Fibroblast of villous mesenchyme (primary cell): ENCODE measurements around the gene KRTAP5-5. TPM values are rescaled to one million over a fixed set of nuclear protein-coding genes. Genes with fewer than 3 reads are reported as not detected.

ENCODE experiments used
- DNase-seq: peaks from one replicate; pipeline ENCODE4 v3.0.0-alpha.2; 2010; ENCODE audit warnings: low read depth
- H3K4me3 ChIP-seq: 2 replicates; pipeline ENCODE4 v1.5.1; 2011; ENCODE audit warnings: low read depth, mild to moderate bottlenecking, low read length
- CTCF ChIP-seq: IDR thresholded peaks from 2 replicates; pipeline ENCODE4 v1.5.1; 2012; ENCODE audit warnings: low read depth, mild to moderate bottlenecking, low read length; ENCODE audit not compliant: insufficient read depth
- total RNA-seq: library from RNA; depleted of rRNA; stranded (reverse); fragments of >200 nt; gene quantifications from 2 replicates; pipeline ENCODE4 v1.2.3, GENCODE V29; 2012

The KRTAP5-5 gene
- total RNA-seq, 1 donor: not detected

DNA sequence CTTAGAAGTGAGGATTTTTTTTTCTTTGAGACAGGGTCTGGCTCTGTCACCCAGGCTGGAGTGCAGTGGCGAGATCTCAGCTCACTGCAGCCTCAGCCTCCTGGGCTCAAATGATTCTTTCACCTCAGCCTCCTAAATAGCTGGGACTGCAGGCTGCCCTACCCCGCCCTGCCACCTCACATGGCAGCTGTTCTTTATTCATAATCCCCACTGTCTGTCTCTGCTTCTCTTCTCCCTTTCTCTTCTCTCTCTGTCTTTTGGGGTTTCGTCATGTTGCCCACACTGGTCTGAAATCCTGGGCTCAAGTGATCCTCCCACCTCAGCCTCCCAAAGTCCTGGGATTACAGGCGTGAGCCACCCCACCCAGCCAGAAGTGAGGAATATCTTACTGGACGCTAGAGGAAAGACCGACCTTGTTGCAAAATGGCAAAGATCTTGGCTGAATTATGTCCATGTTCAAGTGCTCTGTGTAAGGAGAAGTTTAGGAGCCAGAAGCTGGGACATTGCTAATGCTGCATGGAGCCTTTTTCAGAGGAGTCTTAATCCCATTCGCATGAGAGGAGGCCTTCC is 21.9 kb downstream of the KRTAP5-5 start:
- DNase-seq: no peak
- H3K4me3 ChIP-seq: no peak overlapping the region
- no peak for TF ChIP-seq CTCF

DNA sequence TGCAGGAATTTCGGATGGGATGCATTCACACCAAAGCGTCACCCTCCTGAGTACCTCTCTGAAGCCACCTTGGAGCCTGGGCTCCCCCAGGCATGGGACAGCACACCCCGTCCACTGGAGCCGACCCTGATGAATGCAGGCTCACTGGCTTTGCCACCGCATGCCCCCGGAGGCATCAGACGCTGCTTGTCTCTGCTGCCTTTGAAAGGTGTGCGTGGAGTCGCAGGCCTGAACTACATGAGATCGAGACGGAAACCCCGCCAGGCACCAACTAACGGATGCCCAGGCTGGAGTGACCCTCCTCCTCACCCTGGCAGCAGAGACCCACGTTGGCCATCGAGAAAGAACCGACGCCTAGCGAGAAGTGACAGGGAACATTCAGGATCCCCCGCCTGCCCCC is 22.5 kb downstream of the KRTAP5-5 start:
- H3K4me3 ChIP-seq: no peak overlapping the region
- DNase-seq: no peak
- TF ChIP-seq CTCF: no peak

- H3K4me3 ChIP-seq: no peak overlapping the region
- no peak for DNase-seq
- TF ChIP-seq CTCF: no peak
Observed at GRCh38 chr11:1652442-1652770, 22.8 kb downstream of the KRTAP5-5 start.

DNA sequence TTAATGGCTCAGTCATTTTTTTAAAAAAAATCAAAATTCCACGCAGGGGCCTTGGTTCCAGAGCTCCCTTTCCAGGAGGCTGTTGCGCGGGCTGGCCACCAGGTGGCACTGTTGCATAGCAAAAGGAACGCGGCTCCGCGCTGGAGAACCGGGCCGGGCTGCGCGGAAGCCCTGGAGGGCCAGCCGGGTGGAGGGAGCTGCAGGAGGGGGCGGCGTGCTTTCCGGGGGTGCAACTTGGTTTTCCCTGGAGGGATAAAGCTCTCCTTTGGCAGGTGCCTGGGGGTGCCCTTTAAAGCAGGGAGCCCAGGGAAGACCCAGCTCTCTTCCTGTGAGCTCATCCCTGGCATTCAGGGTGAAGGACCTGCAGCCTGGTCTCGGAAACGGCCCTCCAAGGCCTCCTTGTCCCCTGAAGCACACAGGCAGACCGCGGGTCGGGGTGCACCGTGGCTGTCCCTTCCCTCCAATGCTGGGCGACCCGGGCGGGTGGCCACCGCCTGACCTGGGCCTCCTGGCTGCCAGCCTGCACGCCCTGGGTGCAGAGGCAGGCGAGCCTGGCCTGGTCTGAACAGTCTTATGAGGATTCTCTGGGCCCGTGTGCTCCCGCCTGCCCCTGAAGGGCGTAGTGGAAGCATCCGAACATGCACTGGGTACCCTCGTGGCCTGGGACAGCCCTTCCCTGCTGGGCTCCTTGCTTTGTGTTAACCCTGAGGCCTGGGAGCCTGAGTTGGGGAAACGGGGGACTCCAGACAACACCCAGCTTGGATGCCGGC is 23.4 kb downstream of the KRTAP5-5 start:
- H3K4me3 ChIP-seq: no peak overlapping the region
- peak; percentile 91 for TF ChIP-seq CTCF
- DNase-seq: peak; percentile 51

GRCh38 chr11:1653541-1654387 is 24.2 kb downstream of the KRTAP5-5 start:
- DNase-seq: no peak

More at GRCh38 chr11:1653541-1654387, 24.2 kb downstream of the KRTAP5-5 start:
- H3K4me3 ChIP-seq: no peak overlapping the region
- TF ChIP-seq CTCF: no peak
